Measurements from ENCODE around the gene CGREF1.

- TF ChIP-seq, protein P1, sequence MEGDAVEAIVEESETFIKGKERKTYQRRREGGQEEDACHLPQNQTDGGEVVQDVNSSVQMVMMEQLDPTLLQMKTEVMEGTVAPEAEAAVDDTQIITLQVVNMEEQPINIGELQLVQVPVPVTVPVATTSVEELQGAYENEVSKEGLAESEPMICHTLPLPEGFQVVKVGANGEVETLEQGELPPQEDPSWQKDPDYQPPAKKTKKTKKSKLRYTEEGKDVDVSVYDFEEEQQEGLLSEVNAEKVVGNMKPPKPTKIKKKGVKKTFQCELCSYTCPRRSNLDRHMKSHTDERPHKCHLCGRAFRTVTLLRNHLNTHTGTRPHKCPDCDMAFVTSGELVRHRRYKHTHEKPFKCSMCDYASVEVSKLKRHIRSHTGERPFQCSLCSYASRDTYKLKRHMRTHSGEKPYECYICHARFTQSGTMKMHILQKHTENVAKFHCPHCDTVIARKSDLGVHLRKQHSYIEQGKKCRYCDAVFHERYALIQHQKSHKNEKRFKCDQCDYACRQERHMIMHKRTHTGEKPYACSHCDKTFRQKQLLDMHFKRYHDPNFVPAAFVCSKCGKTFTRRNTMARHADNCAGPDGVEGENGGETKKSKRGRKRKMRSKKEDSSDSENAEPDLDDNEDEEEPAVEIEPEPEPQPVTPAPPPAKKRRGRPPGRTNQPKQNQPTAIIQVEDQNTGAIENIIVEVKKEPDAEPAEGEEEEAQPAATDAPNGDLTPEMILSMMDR (conservative IDR thresholded peaks at IDR 0.05 in 1 of 2, IDR thresholded peaks at IDR 0.05 in 1 of 2; ENCODE audit: low read depth in 1 of 2, low read length in 2 of 2) = no peak
- TF ChIP-seq EZH2 (IDR thresholded peaks at IDR 0.05; ENCODE audit: low read length, missing control alignments) = no peak
These were observed 34.4 kb downstream of the CGREF1 start for GRCh38 chr2:27084297-27085061.
